H9 (cell line): ENCODE data around the gene PBX1. TPM values are rescaled to one million over a fixed set of nuclear protein-coding genes. Genes with fewer than 3 reads are reported as not detected.

Experiments used
- DNase-seq: peaks from one replicate; pipeline ENCODE4 v3.0.0-alpha.2; 2017
- H2AFZ ChIP-seq: one replicate; pipeline ENCODE4 v1.6.1; 2013; ENCODE audit warnings: mild to moderate bottlenecking, low read length, control low read depth, moderate library complexity
- H2AK5ac ChIP-seq: 2 replicates; pipeline ENCODE4 v1.6.1; 2013; ENCODE audit warnings: low read length, control low read depth, mixed read lengths; ENCODE audit not compliant: insufficient read length
- H2BK120ac ChIP-seq: one replicate; pipeline ENCODE4 v1.6.1; 2013; ENCODE audit warnings: low read depth, mild to moderate bottlenecking, low read length, control low read depth, inconsistent platforms; ENCODE audit not compliant: poor library complexity, severe bottlenecking
- H2BK12ac ChIP-seq: 2 replicates; pipeline ENCODE4 v1.6.1; 2013; ENCODE audit warnings: low read length, control low read depth, mixed read lengths, low read depth; ENCODE audit not compliant: insufficient read length
- H2BK15ac ChIP-seq: 2 replicates; pipeline ENCODE4 v1.6.1; 2013; ENCODE audit warnings: low read depth, low read length, control low read depth
- H2BK20ac ChIP-seq: one replicate; pipeline ENCODE4 v1.6.1; 2013; ENCODE audit warnings: low read depth, mild to moderate bottlenecking, low read length, control low read depth, inconsistent platforms; ENCODE audit not compliant: poor library complexity, severe bottlenecking
- H2BK5ac ChIP-seq: 2 replicates; pipeline ENCODE4 v1.6.1; 2013; ENCODE audit warnings: low read length, control low read depth, mixed read lengths; ENCODE audit not compliant: insufficient read length
- H3K14ac ChIP-seq: 2 replicates; pipeline ENCODE4 v1.6.1; 2013; ENCODE audit warnings: low read length, control low read depth; ENCODE audit not compliant: insufficient read depth
- H3K18ac ChIP-seq: 2 replicates; pipeline ENCODE4 v1.6.1; 2013; ENCODE audit warnings: low read depth, mild to moderate bottlenecking, mixed read lengths, low read length, control low read depth; ENCODE audit not compliant: insufficient read length
- H3K23ac ChIP-seq: 2 replicates; pipeline ENCODE4 v1.6.1; 2013; ENCODE audit warnings: low read length, control low read depth, mixed read lengths, low read depth; ENCODE audit not compliant: insufficient read length
- H3K23me2 ChIP-seq: 2 replicates; pipeline ENCODE4 v1.6.1; 2013; ENCODE audit warnings: low read depth, mild to moderate bottlenecking, mixed read lengths, low read length, control low read depth; ENCODE audit not compliant: insufficient read length, poor library complexity, severe bottlenecking
- H3K27ac ChIP-seq: 2 replicates; pipeline ENCODE4 v1.5.1; 2013; ENCODE audit warnings: low read length, control low read depth, mixed read lengths, low read depth; ENCODE audit not compliant: insufficient read length
- H3K27me3 ChIP-seq: 2 replicates; pipeline ENCODE4 v1.6.1; 2013; ENCODE audit warnings: low read length, control low read depth, inconsistent platforms; ENCODE audit not compliant: insufficient read depth
- H3K4ac ChIP-seq: 2 replicates; pipeline ENCODE4 v1.6.1; 2013; ENCODE audit warnings: low read depth, mild to moderate bottlenecking, control low read depth, inconsistent platforms, low read length, moderate library complexity
- H3K4me1 ChIP-seq: 2 replicates; pipeline ENCODE4 v1.6.1; 2013; ENCODE audit warnings: low read length, control low read depth, inconsistent platforms; ENCODE audit not compliant: insufficient read depth
- H3K4me2 ChIP-seq: 2 replicates; pipeline ENCODE4 v1.6.1; 2013; ENCODE audit warnings: low read length, control low read depth, mixed read lengths; ENCODE audit not compliant: insufficient read length, insufficient read depth
- H3K56ac ChIP-seq: 2 replicates; pipeline ENCODE4 v1.6.1; 2013; ENCODE audit warnings: low read depth, mild to moderate bottlenecking, mixed read lengths, low read length, control low read depth; ENCODE audit not compliant: insufficient read length
- H3K79me1 ChIP-seq: 2 replicates; pipeline ENCODE4 v1.6.1; 2013; ENCODE audit warnings: low read depth, mild to moderate bottlenecking, moderate library complexity, low read length, control low read depth, inconsistent platforms; ENCODE audit not compliant: insufficient read depth, poor library complexity, severe bottlenecking
- H3K79me2 ChIP-seq: 2 replicates; pipeline ENCODE4 v1.6.1; 2013; ENCODE audit warnings: low read length, control low read depth, inconsistent platforms; ENCODE audit not compliant: insufficient read depth
- H3K9ac ChIP-seq: 2 replicates; pipeline ENCODE4 v1.6.1; 2013; ENCODE audit warnings: low read length, control low read depth, mixed read lengths; ENCODE audit not compliant: insufficient read length; ENCODE audit errors: extremely low read depth
- H3K9me3 ChIP-seq: one replicate; pipeline ENCODE4 v1.6.1; 2013; ENCODE audit warnings: low read depth, low read length, inconsistent platforms; ENCODE audit not compliant: control insufficient read depth
- H3T11ph ChIP-seq: one replicate; pipeline ENCODE4 v1.6.1; 2013; ENCODE audit warnings: mild to moderate bottlenecking, low read length, control low read depth, inconsistent platforms
- H4K20me1 ChIP-seq: one replicate; pipeline ENCODE4 v1.6.1; 2013; ENCODE audit not compliant: control insufficient read depth, insufficient read length, insufficient read depth
- H4K5ac ChIP-seq: 2 replicates; pipeline ENCODE4 v1.6.1; 2013; ENCODE audit warnings: low read depth, mild to moderate bottlenecking, mixed read lengths, low read length, control low read depth; ENCODE audit not compliant: insufficient read length
- H4K8ac ChIP-seq: replicated peaks from 2 replicates; pipeline ENCODE4 v1.6.1; 2013; ENCODE audit warnings: low read length, control low read depth, mixed read lengths, low read depth; ENCODE audit not compliant: insufficient read length
- H4K91ac ChIP-seq: 2 replicates; pipeline ENCODE4 v1.6.1; 2013; ENCODE audit warnings: low read depth, mild to moderate bottlenecking, moderate library complexity, mixed read lengths, low read length, control low read depth; ENCODE audit not compliant: insufficient read length
- H3K27ac Mint-ChIP-seq, 3 experiments: 2 replicates in 2 of 3; 3 replicates in 1 of 3; pipeline ENCODE4 v1.8.0; 2020 to 2021; ENCODE audit warnings: mixed read lengths in 3 of 3, mild to moderate bottlenecking in 1 of 3, moderate library complexity in 1 of 3
- H3K27me3 Mint-ChIP-seq: 2 replicates; pipeline ENCODE4 v1.8.0; 2021; ENCODE audit warnings: low read depth, mild to moderate bottlenecking, moderate library complexity, mixed read lengths
- H3K36me3 Mint-ChIP-seq, 3 experiments: 2 replicates in 2 of 3; 3 replicates in 1 of 3; pipeline ENCODE4 v1.8.0; 2020 to 2021; ENCODE audit warnings: low read depth in 3 of 3, mixed read lengths in 3 of 3; ENCODE audit not compliant: insufficient read depth in 1 of 3
- H3K4me1 Mint-ChIP-seq, 2 experiments: 2 replicates each; pipeline ENCODE4 v1.8.0; 2020; ENCODE audit warnings: mixed read lengths in 2 of 2
- H3K4me3 Mint-ChIP-seq, 2 experiments: 2 replicates in 1 of 2; 3 replicates in 1 of 2; pipeline ENCODE4 v1.8.0; 2020 to 2021; ENCODE audit warnings: mild to moderate bottlenecking in 2 of 2, mixed read lengths in 2 of 2, moderate library complexity in 1 of 2
- H3K9me3 Mint-ChIP-seq, 2 experiments: 2 replicates in 1 of 2; 3 replicates in 1 of 2; pipeline ENCODE4 v1.8.0; 2020; ENCODE audit warnings: mild to moderate bottlenecking in 2 of 2, mixed read lengths in 2 of 2, moderate library complexity in 1 of 2
- WGBS: extraction: QIAGEN DNeasy Blood & Tissue Kit; methylation state at CpG from one replicate; pipeline ENCODE4 v1.1.7; 2013; ENCODE audit warnings: missing lambda C conversion rate, low lambda C conversion rate, mixed read lengths; ENCODE audit not compliant: insufficient read length; ENCODE audit errors: extremely low coverage; 5-methylcytosine and 5-hydroxymethylcytosine counted together
- total RNA-seq: library from RNA; stranded (reverse); gene quantifications from 2 replicates; pipeline ENCODE4 v1.2.1, GENCODE V29; 2021
- TF ChIP-seq, protein P1 (sequence below): fragments of 200-600 bp; sonication (generic); conservative IDR thresholded peaks from 3 replicates; pipeline ENCODE4 v1.8.0; 2021; ENCODE audit warnings: antibody characterized with exemption, mild to moderate bottlenecking

Gene PBX1
- total RNA-seq, 1 experiment from 2014 or later, result 142 TPM

DNA sequence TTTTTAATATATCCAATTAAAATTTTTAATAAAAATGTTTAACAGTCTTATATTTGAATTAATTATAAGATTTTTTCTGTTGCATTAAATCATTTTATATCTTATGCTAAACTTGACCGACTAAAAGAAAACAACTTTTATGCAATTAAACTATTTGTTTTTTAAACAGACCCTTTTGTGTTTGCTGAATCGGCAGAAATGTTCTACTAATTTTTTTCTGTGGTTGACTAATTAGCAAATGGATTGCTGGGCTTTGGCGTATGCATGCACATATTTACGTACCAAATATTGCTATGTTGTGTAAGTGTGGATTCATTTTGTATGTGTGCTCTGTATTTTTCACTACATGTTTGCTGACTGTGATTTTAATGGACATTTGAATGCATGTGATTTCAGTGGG, 174.8 kb downstream of the PBX1 start:
- Mint-ChIP-seq H3K4me1 (peaks cover 47% of the 10 kb centered on the region in 2 experiments), H3K27me3 (no peaks in the 10 kb centered on the region), H3K4me3 (no peak overlapping the region), H3K9me3 (no peaks in the 10 kb centered on the region), H3K27ac (no peak overlapping the region), H3K36me3 (no peaks in the 10 kb centered on the region; a peak in 1 of 7 replicates)
- Histone ChIP-seq H3K23me2 (no peaks in the 10 kb centered on the region), H3K4me2 (no peak overlapping the region), H2BK5ac (no peak overlapping the region), H4K8ac (no peak overlapping the region), H3K14ac (no peak overlapping the region), H4K5ac (no peak overlapping the region), H3K4ac (no peak overlapping the region), H3K79me2 (peaks cover 3% of the 10 kb centered on the region; the same call in 1 of the 2 replicates), H3K9me3 (no peaks in the 10 kb centered on the region), H2BK120ac (no peak overlapping the region), H3K27me3 (no peaks in the 10 kb centered on the region), H4K20me1 (no peaks in the 10 kb centered on the region), H3T11ph (no peak overlapping the region), H3K18ac (no peak overlapping the region), H2BK12ac (no peak overlapping the region), H3K4me1 (no peaks in the 10 kb centered on the region), H2BK15ac (no peak overlapping the region), H3K56ac (no peak overlapping the region), H3K9ac (no peak overlapping the region), H3K27ac (no peak overlapping the region), H3K79me1 (peaks cover 4% of the 10 kb centered on the region), H4K91ac (no peak overlapping the region), H2AK5ac (no peak overlapping the region), H2BK20ac (no peak overlapping the region), H2AFZ (no peak overlapping the region), H3K23ac (no peak overlapping the region)
- DNase-seq, result no peak
- WGBS, result no CpG with 5 or more reads among the region's 4 CpGs
- TF ChIP-seq, protein P1, sequence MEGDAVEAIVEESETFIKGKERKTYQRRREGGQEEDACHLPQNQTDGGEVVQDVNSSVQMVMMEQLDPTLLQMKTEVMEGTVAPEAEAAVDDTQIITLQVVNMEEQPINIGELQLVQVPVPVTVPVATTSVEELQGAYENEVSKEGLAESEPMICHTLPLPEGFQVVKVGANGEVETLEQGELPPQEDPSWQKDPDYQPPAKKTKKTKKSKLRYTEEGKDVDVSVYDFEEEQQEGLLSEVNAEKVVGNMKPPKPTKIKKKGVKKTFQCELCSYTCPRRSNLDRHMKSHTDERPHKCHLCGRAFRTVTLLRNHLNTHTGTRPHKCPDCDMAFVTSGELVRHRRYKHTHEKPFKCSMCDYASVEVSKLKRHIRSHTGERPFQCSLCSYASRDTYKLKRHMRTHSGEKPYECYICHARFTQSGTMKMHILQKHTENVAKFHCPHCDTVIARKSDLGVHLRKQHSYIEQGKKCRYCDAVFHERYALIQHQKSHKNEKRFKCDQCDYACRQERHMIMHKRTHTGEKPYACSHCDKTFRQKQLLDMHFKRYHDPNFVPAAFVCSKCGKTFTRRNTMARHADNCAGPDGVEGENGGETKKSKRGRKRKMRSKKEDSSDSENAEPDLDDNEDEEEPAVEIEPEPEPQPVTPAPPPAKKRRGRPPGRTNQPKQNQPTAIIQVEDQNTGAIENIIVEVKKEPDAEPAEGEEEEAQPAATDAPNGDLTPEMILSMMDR, result no peak
